Muscle of leg (tissue), 11 donors: ENCODE results near the gene RIC8B. TPM values are rescaled to one million over a fixed set of nuclear protein-coding genes. Genes with fewer than 3 reads are reported as not detected.
A peak's percentile ranks its signal among the peaks of the same experiment; 100 is the strongest.

ENCODE experiments used
- DNase-seq: peaks from one replicate; pipeline ENCODE4 v3.0.0; 2013
- H3K27ac ChIP-seq: one replicate; pipeline ENCODE4 v1.5.1; 2013; ENCODE audit warnings: mild to moderate bottlenecking, low read length, control low read depth
- H3K27me3 ChIP-seq: one replicate; pipeline ENCODE4 v1.6.1; 2013; ENCODE audit warnings: low read length; ENCODE audit not compliant: control insufficient read depth, insufficient read depth
- H3K36me3 ChIP-seq: one replicate; pipeline ENCODE4 v1.6.1; 2013; ENCODE audit warnings: low read length; ENCODE audit not compliant: control insufficient read depth, insufficient read depth
- H3K4me1 ChIP-seq: one replicate; pipeline ENCODE4 v1.6.1; 2013; ENCODE audit warnings: low read length; ENCODE audit not compliant: control insufficient read depth, insufficient read depth
- H3K4me3 ChIP-seq: one replicate; pipeline ENCODE4 v1.5.1; 2013; ENCODE audit warnings: low read length, control low read depth
- H3K9me3 ChIP-seq: replicated peaks from 2 replicates; pipeline ENCODE4 v1.6.1; 2013; ENCODE audit warnings: low read depth, low read length; ENCODE audit not compliant: control insufficient read depth
- WGBS: methylation state at CpG from one replicate; pipeline ENCODE4 v1.1.5; 2013; ENCODE audit warnings: missing lambda C conversion rate; ENCODE audit not compliant: insufficient coverage; 5-methylcytosine and 5-hydroxymethylcytosine counted together
- polyA plus RNA-seq, 8 donors: library from polyadenylated mRNA; unstranded; fragments of 120-200 nt; gene quantifications; one replicate each; pipeline versions ENCODE4 v1.2.1 to v1.2.3, GENCODE V29; 2013; ENCODE audit warnings: inconsistent platforms in 1 of 8, low replicate concordance in 1 of 8; ENCODE audit not compliant: insufficient read length in 8 of 8, insufficient read depth in 1 of 8
- total RNA-seq: library from RNA; stranded (reverse); fragments of 120-200 nt; gene quantifications from one replicate; pipeline ENCODE4 v1.2.4, GENCODE V29; 2013

RIC8B gene
- total and polyA plus RNA-seq, 9 donors: 12.9 to 17.1 (median 14.4) TPM

- WGBS: 80% methylated on average over 2 of the region's 6 CpGs
- no peaks in the 10 kb centered on the region for H3K36me3 ChIP-seq
- H3K4me1 ChIP-seq: peaks cover 27% of the 10 kb centered on the region
- no peaks in the 10 kb centered on the region for H3K9me3 ChIP-seq
- no peaks in the 10 kb centered on the region for H3K27me3 ChIP-seq
- peak; percentile 43 for DNase-seq
- H3K4me3 ChIP-seq: no peak overlapping the region
- peak overlapping the region; percentile 65 for H3K27ac ChIP-seq
Observed at GRCh38 chr12:106757623-106758348, 16.7 kb upstream of the RIC8B start.

- WGBS: 54% methylated on average over 4 of the region's 7 CpGs
- no peaks in the 10 kb centered on the region for H3K36me3 ChIP-seq
- H3K9me3 ChIP-seq: no peaks in the 10 kb centered on the region
- peak overlapping the region; percentile 38 for H3K27ac ChIP-seq
- DNase-seq: no peak
- no peak overlapping the region for H3K4me3 ChIP-seq
- no peaks in the 10 kb centered on the region for H3K27me3 ChIP-seq
- H3K4me1 ChIP-seq: peaks cover 27% of the 10 kb centered on the region
Observed at GRCh38 chr12:106758349-106759110, 16.0 kb upstream of the RIC8B start.

- no peak for DNase-seq
- H3K9me3 ChIP-seq: no peaks in the 10 kb centered on the region
- WGBS: 100% methylated on average over 1 of the region's 7 CpGs
- H3K4me3 ChIP-seq: no peak overlapping the region
- no peaks in the 10 kb centered on the region for H3K36me3 ChIP-seq
- H3K27me3 ChIP-seq: no peaks in the 10 kb centered on the region
- H3K4me1 ChIP-seq: peaks cover 27% of the 10 kb centered on the region
- H3K27ac ChIP-seq: peak overlapping the region; percentile 22
Observed at GRCh38 chr12:106759526-106760183, 14.8 kb upstream of the RIC8B start.

GRCh38 chr12:106760184-106760531 is 14.3 kb upstream of the RIC8B start:
- Histone ChIP-seq H3K9me3 (no peaks in the 10 kb centered on the region), H3K27ac (no peak overlapping the region), H3K4me3 (no peak overlapping the region), H3K4me1 (peaks cover 27% of the 10 kb centered on the region), H3K36me3 (no peaks in the 10 kb centered on the region), H3K27me3 (no peaks in the 10 kb centered on the region)
- peak; percentile 48 for DNase-seq
- WGBS: 100% methylated on average over 1 of the region's 2 CpGs

GRCh38 chr12:106764220-106764619 is 10.3 kb upstream of the RIC8B start:
- Histone ChIP-seq H3K36me3 (no peaks in the 10 kb centered on the region), H3K4me3 (no peak overlapping the region), H3K4me1 (peaks cover 16% of the 10 kb centered on the region), H3K9me3 (no peaks in the 10 kb centered on the region), H3K27ac (no peak overlapping the region), H3K27me3 (no peaks in the 10 kb centered on the region)
- no peak for DNase-seq

DNA sequence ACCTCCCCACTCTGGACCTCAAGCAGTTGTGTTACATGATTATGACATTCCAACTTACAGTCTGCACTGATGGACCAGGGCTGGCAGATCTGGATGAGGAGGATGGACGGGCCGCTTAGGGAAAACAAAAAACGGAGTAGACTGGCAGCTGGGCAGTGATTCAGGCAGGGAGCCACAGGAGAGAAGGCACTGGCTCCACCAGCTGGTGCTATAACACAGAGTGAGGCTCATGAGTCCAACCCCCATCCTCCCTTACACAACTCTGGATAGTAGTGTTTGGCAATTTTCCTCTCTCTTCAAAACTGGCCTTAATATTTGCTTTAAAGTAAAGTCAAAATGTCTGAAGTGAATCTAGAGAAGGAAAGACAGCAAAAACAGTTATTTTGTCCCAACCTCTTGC is 9.7 kb upstream of the RIC8B start:
- WGBS: no CpG with 5 or more reads among the region's 3 CpGs
- no peaks in the 10 kb centered on the region for H3K27me3 ChIP-seq
- H3K9me3 ChIP-seq: no peaks in the 10 kb centered on the region
- peaks cover 11% of the 10 kb centered on the region for H3K4me1 ChIP-seq
- H3K4me3 ChIP-seq: no peak overlapping the region
- no peak overlapping the region for H3K27ac ChIP-seq
- no peaks in the 10 kb centered on the region for H3K36me3 ChIP-seq
- no peak for DNase-seq

DNA sequence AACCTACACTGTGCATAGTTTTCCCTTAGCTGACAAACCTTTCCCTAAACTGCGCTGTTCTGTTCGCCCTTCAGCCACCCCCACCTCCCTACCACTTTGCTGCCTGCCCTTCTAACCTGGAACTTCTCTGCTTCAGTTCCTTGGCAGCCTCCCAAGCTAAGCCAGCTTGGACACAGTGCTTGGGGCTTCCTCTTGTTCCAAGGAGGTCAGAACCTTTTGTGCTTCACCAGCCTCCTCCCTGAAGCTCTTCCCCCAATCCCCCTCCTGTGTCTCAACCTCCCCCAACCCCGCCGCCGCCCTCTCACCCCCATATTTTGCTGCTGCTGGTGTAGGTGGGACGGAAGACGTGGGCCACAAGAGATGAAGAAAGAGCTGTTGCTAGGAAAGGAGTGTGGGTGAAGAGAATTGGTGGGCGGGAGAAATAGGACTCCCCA is 8.1 kb upstream of the RIC8B start:
- no peak overlapping the region for H3K4me3 ChIP-seq
- 29% methylated on average over 2 of the region's 8 CpGs for WGBS
- H3K27ac ChIP-seq: no peak overlapping the region
- H3K27me3 ChIP-seq: no peaks in the 10 kb centered on the region
- peak; percentile 43 for DNase-seq
- H3K4me1 ChIP-seq: peaks cover 4% of the 10 kb centered on the region
- no peaks in the 10 kb centered on the region for H3K36me3 ChIP-seq
- H3K9me3 ChIP-seq: no peaks in the 10 kb centered on the region

DNA sequence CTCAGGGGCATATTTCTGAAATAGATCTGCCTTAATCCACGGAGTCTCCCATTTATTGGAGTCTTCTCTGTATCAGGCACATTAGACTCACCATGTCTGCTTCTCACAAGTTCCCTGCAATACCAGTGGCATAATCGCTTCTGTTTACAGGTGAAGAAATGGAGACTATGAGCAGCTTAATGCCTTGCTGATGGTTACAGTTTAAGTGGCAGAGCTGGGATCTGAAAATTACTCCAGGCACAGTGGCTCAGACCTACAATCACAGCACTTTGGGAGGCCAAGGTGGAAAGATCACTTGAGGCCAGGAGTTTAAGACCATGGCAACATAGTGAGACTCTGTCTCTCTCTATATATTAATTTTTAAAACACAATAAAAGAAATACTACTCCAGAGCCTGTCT is 7.3 kb upstream of the RIC8B start:
- no peaks in the 10 kb centered on the region for H3K9me3 ChIP-seq
- no peaks in the 10 kb centered on the region for H3K36me3 ChIP-seq
- no peaks in the 10 kb centered on the region for H3K27me3 ChIP-seq
- no peak for DNase-seq
- H3K27ac ChIP-seq: no peak overlapping the region
- H3K4me3 ChIP-seq: no peak overlapping the region
- WGBS: no CpG with 5 or more reads among the region's 2 CpGs
- peaks cover 4% of the 10 kb centered on the region for H3K4me1 ChIP-seq

GRCh38 chr12:106767954-106768822 is 6.3 kb upstream of the RIC8B start:
- WGBS: 27% methylated on average over 2 of the region's 9 CpGs
- Histone ChIP-seq H3K4me1 (peaks cover 4% of the 10 kb centered on the region), H3K4me3 (no peak overlapping the region), H3K27me3 (no peaks in the 10 kb centered on the region), H3K9me3 (no peaks in the 10 kb centered on the region), H3K27ac (no peak overlapping the region), H3K36me3 (no peaks in the 10 kb centered on the region)
- no peak for DNase-seq
